Type B pancreatic cell (in vitro differentiated cells): ENCODE results near the gene MEGF11. TPM values are rescaled to one million over a fixed set of nuclear protein-coding genes. Genes with fewer than 3 reads are reported as not detected.

Experiments
- DNase-seq: peaks from one replicate; pipeline ENCODE4 v3.0.0; 2021; ENCODE audit warnings: mixed read lengths; ENCODE audit not compliant: unreplicated experiment; ENCODE audit errors: extremely low spot score
- H3K27ac Mint-ChIP-seq: 2 replicates; pipeline ENCODE4 v1.8.0; 2021; ENCODE audit warnings: mild to moderate bottlenecking, mixed read lengths
- H3K27me3 Mint-ChIP-seq: 2 replicates; pipeline ENCODE4 v1.8.0; 2021; ENCODE audit warnings: mixed read lengths
- H3K36me3 Mint-ChIP-seq: 2 replicates; pipeline ENCODE4 v1.8.0; 2021; ENCODE audit warnings: mixed read lengths
- H3K4me1 Mint-ChIP-seq: one replicate; pipeline ENCODE4 v1.8.0; 2021; ENCODE audit warnings: mixed read lengths; ENCODE audit not compliant: unreplicated experiment
- H3K4me3 Mint-ChIP-seq: 2 replicates; pipeline ENCODE4 v1.8.0; 2021; ENCODE audit warnings: mild to moderate bottlenecking, mixed read lengths
- H3K9me3 Mint-ChIP-seq: 2 replicates; pipeline ENCODE4 v1.8.0; 2021; ENCODE audit warnings: mixed read lengths
- total RNA-seq: library from RNA; stranded (reverse); gene quantifications from 2 replicates; pipeline ENCODE4 v1.2.1, GENCODE V29; 2021; ENCODE audit warnings: low replicate concordance
- TF ChIP-seq, protein P1 (sequence below): fragments of 200-600 bp; sonication (generic); conservative IDR thresholded peaks from 2 replicates; pipeline ENCODE4 v1.5.0; 2021; ENCODE audit warnings: antibody characterized with exemption, mild to moderate bottlenecking

Gene MEGF11
- total RNA-seq, 1 donor from 2014 or later, result 3.3 TPM

DNA sequence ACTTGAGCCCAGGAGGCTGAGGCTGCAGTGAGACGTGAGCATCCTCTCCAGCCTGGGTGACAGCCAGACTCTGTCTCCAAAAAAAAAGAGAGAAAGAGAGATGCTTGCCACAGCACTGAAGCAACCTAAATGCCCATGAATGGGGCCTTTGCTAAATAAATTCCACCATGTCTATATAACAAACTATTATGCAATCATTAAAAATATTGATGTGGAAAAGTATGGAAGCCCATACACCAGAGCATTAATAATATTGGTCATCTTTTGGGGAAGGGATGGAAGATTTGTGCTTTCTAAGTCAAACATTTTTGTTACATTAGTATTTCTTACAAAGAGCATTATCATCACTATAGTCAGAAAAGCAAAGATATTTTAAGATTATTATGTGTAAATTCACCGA is 116.6 kb downstream of the MEGF11 start:
- DNase-seq, result no peak
- Mint-ChIP-seq H3K36me3 (no peaks in the 10 kb centered on the region), H3K27me3 (peaks cover 18% of the 10 kb centered on the region), H3K9me3 (no peaks in the 10 kb centered on the region), H3K4me1 (peaks cover 21% of the 10 kb centered on the region), H3K4me3 (no peak overlapping the region), H3K27ac (no peak overlapping the region)
- TF ChIP-seq, protein P1, sequence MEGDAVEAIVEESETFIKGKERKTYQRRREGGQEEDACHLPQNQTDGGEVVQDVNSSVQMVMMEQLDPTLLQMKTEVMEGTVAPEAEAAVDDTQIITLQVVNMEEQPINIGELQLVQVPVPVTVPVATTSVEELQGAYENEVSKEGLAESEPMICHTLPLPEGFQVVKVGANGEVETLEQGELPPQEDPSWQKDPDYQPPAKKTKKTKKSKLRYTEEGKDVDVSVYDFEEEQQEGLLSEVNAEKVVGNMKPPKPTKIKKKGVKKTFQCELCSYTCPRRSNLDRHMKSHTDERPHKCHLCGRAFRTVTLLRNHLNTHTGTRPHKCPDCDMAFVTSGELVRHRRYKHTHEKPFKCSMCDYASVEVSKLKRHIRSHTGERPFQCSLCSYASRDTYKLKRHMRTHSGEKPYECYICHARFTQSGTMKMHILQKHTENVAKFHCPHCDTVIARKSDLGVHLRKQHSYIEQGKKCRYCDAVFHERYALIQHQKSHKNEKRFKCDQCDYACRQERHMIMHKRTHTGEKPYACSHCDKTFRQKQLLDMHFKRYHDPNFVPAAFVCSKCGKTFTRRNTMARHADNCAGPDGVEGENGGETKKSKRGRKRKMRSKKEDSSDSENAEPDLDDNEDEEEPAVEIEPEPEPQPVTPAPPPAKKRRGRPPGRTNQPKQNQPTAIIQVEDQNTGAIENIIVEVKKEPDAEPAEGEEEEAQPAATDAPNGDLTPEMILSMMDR, result no peak

DNA sequence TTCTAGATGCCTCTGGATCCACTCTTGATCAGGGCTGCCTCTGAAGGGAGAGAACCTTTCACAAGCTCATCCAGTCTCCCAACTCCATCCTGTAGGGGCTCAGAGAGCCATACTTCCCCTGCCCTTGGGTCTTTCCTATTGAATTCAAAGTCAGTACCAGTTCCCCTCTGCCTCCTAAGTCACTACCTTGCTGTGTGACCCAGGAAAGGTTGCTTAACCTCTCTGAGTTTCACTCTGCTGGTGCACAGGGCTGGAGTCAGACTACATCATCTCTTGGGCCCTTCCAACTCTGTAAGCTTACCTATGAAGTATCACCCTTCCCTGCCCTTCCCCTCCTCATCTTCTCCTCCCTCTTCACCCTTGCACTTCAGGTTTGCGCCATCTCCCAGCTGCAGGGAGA is 117.9 kb downstream of the MEGF11 start:
- no peaks in the 10 kb centered on the region for H3K36me3 Mint-ChIP-seq
- H3K4me3 Mint-ChIP-seq, result no peak overlapping the region
- TF ChIP-seq, protein P1, result no peak
- no peak overlapping the region for H3K27ac Mint-ChIP-seq
- no peak for DNase-seq
- no peaks in the 10 kb centered on the region for H3K9me3 Mint-ChIP-seq
- H3K4me1 Mint-ChIP-seq, result peaks cover 24% of the 10 kb centered on the region
- H3K27me3 Mint-ChIP-seq, result peaks cover 19% of the 10 kb centered on the region

DNA sequence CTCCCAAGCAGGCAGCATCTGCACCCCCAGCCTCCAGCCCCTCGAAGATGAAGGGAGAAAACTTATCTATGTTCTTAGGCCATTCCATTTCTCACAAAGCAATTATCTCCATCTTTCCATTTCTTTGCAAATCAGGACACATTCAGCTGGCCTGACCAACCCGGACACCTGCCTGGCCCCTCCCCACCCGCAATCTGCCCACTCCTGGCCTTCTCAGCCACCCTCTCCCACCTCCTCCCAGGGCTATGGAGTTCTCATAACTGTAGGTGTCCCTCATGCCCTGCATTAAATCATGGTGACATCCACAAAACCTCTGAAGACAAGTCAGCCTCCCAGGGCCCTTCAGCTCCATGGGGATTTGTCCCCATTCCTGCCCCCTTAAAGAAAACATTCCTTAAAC is 119.3 kb downstream of the MEGF11 start:
- Mint-ChIP-seq H3K4me1 (peaks cover 28% of the 10 kb centered on the region), H3K36me3 (no peaks in the 10 kb centered on the region), H3K4me3 (no peak overlapping the region), H3K27ac (no peak overlapping the region), H3K27me3 (peaks cover 30% of the 10 kb centered on the region), H3K9me3 (no peaks in the 10 kb centered on the region)
- TF ChIP-seq, protein P1, result no peak
- DNase-seq, result no peak

DNA sequence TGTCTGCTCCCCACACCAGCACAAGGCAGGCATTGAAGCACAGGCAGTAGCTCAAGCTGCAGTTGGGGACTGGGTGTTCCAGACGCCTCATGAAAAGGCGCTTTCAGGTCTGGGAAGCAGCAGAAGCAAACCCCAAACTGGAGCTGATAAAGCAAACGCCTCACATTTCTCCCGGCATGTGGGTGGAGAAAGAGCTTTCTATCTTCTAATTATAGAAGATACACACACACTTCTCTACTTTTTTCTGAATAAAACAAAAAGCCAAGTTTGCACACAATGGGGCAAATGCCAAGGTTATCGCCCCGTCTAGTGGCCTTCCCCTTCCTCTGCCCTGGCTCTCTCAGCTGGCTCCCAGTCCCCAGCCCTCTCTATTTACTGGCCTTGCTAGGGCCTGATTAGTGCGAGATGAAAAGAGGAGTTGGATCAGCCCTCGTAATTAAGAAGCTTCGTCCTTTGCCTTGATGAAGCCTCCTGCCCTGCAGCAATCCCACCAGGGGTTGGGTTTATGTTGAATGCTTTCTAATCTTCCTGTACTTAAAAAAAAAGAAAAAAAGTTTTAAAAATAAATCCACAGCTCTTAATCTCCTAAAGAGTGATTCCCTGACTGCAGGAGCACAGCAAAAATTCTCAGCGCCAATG is 120.2 kb downstream of the MEGF11 start:
- Mint-ChIP-seq H3K36me3 (no peaks in the 10 kb centered on the region), H3K27me3 (peaks cover 38% of the 10 kb centered on the region), H3K4me1 (peaks cover 26% of the 10 kb centered on the region), H3K9me3 (no peaks in the 10 kb centered on the region), H3K4me3 (no peak overlapping the region), H3K27ac (no peak overlapping the region)
- no peak for DNase-seq
- TF ChIP-seq, protein P1, result no peak

DNA sequence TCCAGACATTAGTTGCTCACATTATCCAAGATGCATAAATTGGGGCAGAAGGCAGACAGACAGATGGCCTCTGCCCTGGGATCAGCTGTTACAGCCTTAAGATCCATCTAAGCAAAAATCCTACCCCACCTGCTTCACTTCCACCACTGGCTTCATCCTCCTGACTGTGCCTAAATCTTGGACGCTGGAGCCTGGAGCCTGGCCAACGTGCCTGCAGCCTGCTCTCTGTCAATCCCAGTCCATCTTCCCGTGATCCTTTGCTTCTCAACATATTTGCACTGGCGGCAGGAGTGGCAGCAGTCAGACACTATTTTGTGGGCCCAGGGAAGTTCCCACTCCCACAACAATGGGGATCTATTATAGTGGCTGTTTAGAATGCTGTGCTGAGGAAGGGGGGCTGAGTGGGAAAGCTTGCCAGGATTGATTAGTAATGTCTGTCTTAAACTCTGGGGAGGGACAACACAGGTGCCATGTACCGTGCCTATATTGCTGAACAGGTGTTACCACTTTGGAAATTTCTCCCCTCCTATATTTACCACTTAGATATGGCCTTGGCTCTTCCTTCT is 121.2 kb downstream of the MEGF11 start:
- H3K9me3 Mint-ChIP-seq, result no peaks in the 10 kb centered on the region
- H3K4me3 Mint-ChIP-seq, result no peak overlapping the region
- peaks cover 30% of the 10 kb centered on the region for H3K4me1 Mint-ChIP-seq
- DNase-seq, result no peak
- TF ChIP-seq, protein P1, result no peak
- peaks cover 38% of the 10 kb centered on the region for H3K27me3 Mint-ChIP-seq
- no peak overlapping the region for H3K27ac Mint-ChIP-seq
- H3K36me3 Mint-ChIP-seq, result no peaks in the 10 kb centered on the region
